GM23338 (cell line): ENCODE results near the gene RIMOC1.

Experiments
- CTCF ChIP-seq, 2 experiments: fragments of 200-600 bp in 1 of 2; sonication (generic) in 1 of 2; conservative IDR thresholded peaks; 2 replicates each; pipeline versions ENCODE4 v1.5.1 to v1.6.1; 2016 to 2017; ENCODE audit warnings: antibody characterized with exemption in 2 of 2, low read depth in 2 of 2, mild to moderate bottlenecking in 2 of 2, moderate library complexity in 1 of 2
- ETS1 ChIP-seq: IDR thresholded peaks from 2 replicates; pipeline ENCODE4 v1.6.1; 2016; ENCODE audit warnings: antibody characterized with exemption
- EZH2 ChIP-seq: fragments of 200-600 bp; sonication (generic); IDR thresholded peaks from one replicate; pipeline ENCODE4 v1.8.0; 2017; ENCODE audit warnings: antibody characterized with exemption, mild to moderate bottlenecking, low read depth; ENCODE audit not compliant: unreplicated experiment
- POLR2AphosphoS5 ChIP-seq: IDR thresholded peaks from 2 replicates; pipeline ENCODE4 v1.6.1; 2016; ENCODE audit warnings: antibody characterized with exemption, low read depth

- TF ChIP-seq POLR2AphosphoS5 (no peak), CTCF (conservative IDR thresholded peaks at IDR 0.05; ENCODE audit: low read depth in 2 of 2) (no peak), EZH2 (no peak), ETS1 (no peak)
These were observed 4.4 kb downstream of the RIMOC1 start for GRCh38 chr5:41908374-41909079.
